ENCODE measurements around the gene ARRB1. TPM values are rescaled to one million over a fixed set of nuclear protein-coding genes. Genes with fewer than 3 reads are reported as not detected.
"Not testable (repeated sequence)": the region's sequence is repeated elsewhere in the genome, so short reads cannot be mapped to it uniquely, and the experiment has no call there.

The ARRB1 gene
- total RNA-seq, 2 donors from 2014 or later, result 27.1 to 30.6 TPM

DNA sequence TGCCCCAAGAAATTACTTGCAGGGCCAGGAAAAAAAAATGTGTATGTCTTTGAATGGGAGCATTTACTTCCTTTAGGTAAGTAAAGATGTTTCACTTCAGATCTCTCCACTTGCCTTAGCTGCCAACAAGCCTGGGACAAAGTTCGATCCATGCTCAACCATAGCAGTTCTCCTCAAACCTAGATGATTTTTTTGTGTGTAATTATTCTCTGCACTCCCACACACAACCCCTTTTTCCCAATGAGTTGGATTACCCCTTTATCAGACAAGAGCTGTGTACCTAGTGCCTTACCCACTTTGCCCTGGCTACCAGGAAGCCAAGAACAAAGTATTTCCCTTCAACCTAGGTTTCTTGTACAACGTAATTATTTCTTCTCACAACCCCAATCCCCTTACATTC lies 75.3 kb downstream of the ARRB1 start:
- Histone ChIP-seq H3K4me3 (no peak overlapping the region), H3K27ac (no peak overlapping the region), H3K36me3 (no peaks in the 10 kb centered on the region), H3K27me3 (replicated peaks; ENCODE audit: insufficient read depth) (no peaks in the 10 kb centered on the region), H3K9me3 (no peaks in the 10 kb centered on the region), H3K4me1 (ENCODE audit: control insufficient read depth in 1 of 2, low read depth in 2 of 2) (peaks cover 0 to 5% of the 10 kb centered on the region in 2 donors)
- TF ChIP-seq, protein P1, sequence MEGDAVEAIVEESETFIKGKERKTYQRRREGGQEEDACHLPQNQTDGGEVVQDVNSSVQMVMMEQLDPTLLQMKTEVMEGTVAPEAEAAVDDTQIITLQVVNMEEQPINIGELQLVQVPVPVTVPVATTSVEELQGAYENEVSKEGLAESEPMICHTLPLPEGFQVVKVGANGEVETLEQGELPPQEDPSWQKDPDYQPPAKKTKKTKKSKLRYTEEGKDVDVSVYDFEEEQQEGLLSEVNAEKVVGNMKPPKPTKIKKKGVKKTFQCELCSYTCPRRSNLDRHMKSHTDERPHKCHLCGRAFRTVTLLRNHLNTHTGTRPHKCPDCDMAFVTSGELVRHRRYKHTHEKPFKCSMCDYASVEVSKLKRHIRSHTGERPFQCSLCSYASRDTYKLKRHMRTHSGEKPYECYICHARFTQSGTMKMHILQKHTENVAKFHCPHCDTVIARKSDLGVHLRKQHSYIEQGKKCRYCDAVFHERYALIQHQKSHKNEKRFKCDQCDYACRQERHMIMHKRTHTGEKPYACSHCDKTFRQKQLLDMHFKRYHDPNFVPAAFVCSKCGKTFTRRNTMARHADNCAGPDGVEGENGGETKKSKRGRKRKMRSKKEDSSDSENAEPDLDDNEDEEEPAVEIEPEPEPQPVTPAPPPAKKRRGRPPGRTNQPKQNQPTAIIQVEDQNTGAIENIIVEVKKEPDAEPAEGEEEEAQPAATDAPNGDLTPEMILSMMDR (IDR thresholded peaks at IDR 0.05), result no peak
- DNase-seq (ENCODE audit: low spot score) (no peak), ATAC-seq (ENCODE audit: insufficient number of reproducible peaks, low FRiP score, low read depth) (no peak)

DNA sequence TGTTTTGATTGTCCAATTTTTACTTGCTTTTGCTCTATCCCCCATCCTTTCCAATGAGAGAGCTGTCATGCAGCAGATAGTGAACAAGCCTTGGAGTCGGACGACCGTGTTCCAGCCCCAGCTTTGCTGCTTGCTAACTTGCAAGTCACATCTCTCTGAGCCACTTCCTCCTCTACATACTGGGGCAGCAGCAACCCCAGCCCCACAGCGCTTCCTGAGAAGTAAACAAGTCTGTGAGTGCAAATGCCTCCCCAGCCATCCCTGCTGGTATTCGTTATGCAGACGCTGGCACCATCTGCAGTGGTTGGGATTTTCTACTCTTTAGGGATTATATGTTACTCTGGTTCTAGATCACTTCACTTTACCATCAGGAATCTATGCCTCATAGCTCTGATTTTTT lies 75.9 kb downstream of the ARRB1 start:
- Histone ChIP-seq H3K4me3 (no peak overlapping the region), H3K27me3 (replicated peaks; ENCODE audit: insufficient read depth) (no peaks in the 10 kb centered on the region), H3K4me1 (ENCODE audit: control insufficient read depth in 1 of 2, low read depth in 2 of 2) (peaks cover 0 to 5% of the 10 kb centered on the region in 2 donors), H3K9me3 (no peaks in the 10 kb centered on the region), H3K36me3 (no peaks in the 10 kb centered on the region), H3K27ac (no peak overlapping the region)
- TF ChIP-seq, protein P1 (IDR thresholded peaks at IDR 0.05), result no peak
- ATAC-seq (ENCODE audit: insufficient number of reproducible peaks, low FRiP score, low read depth), result no peak
- no peak for DNase-seq (ENCODE audit: low spot score)

GRCh38 chr11:75274716-75275115 lies 76.7 kb downstream of the ARRB1 start:
- H3K4me3 ChIP-seq; H3K36me3 ChIP-seq; H3K27ac ChIP-seq; DNase-seq (ENCODE audit: low spot score); ATAC-seq (ENCODE audit: insufficient number of reproducible peaks, low FRiP score, low read depth); H3K4me1 ChIP-seq (ENCODE audit: control insufficient read depth in 1 of 2, low read depth in 2 of 2); H3K27me3 ChIP-seq (replicated peaks; ENCODE audit: insufficient read depth); H3K9me3 ChIP-seq: not testable (repeated sequence)

- Histone ChIP-seq H3K4me1 (ENCODE audit: control insufficient read depth in 1 of 2, low read depth in 2 of 2) (no peaks in the 10 kb centered on the region), H3K27me3 (replicated peaks; ENCODE audit: insufficient read depth) (no peaks in the 10 kb centered on the region), H3K27ac (no peak overlapping the region), H3K4me3 (no peak overlapping the region), H3K36me3 (no peaks in the 10 kb centered on the region), H3K9me3 (no peaks in the 10 kb centered on the region)
- TF ChIP-seq, protein P1 (IDR thresholded peaks at IDR 0.05), result no peak
- DNase-seq (ENCODE audit: low spot score), result no peak
- ATAC-seq (ENCODE audit: insufficient number of reproducible peaks, low FRiP score, low read depth), result no peak
Measured at GRCh38 chr11:75273411-75274391, 77.8 kb downstream of the ARRB1 start.

DNA sequence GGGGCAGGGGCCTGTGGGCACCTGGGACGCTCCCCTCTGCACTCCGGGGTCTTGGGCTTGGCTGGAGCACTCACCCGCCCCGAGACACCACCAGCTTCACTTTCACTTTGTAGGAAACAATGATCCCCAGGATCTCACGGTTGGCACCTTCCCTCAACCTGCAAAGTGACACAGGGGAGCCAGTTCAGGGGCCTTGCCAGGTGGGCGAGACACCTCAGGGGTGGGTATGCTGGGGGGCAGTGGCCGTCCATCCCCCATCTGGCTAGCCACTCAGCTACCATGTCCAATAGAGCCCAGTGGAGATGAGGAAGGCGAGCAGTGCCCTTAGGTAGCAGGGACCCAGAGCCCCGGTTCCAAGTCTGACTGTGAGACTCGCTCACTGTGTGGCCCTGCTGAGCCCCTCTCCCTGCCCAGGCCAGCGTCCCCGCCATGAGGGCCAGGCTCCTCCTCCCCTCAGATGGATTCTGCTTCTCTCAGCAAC lies 78.6 kb downstream of the ARRB1 start:
- no peaks in the 10 kb centered on the region for H3K36me3 ChIP-seq
- ATAC-seq (ENCODE audit: insufficient number of reproducible peaks, low FRiP score, low read depth) (no peak), DNase-seq (ENCODE audit: low spot score) (no peak)
- H3K4me1 ChIP-seq (ENCODE audit: control insufficient read depth in 1 of 2, low read depth in 2 of 2), result no peaks in the 10 kb centered on the region
- H3K4me3 ChIP-seq, result no peak overlapping the region
- H3K27me3 ChIP-seq (replicated peaks; ENCODE audit: insufficient read depth), result no peaks in the 10 kb centered on the region
- no peak overlapping the region for H3K27ac ChIP-seq
- TF ChIP-seq, protein P1 (IDR thresholded peaks at IDR 0.05), result no peak
- no peaks in the 10 kb centered on the region for H3K9me3 ChIP-seq
